NCI-H2029 (cell line): Measurements from ENCODE around the gene MFAP2.
"Not testable (repeated sequence)": the region's sequence is repeated elsewhere in the genome, so short reads cannot be mapped to it uniquely, and the experiment has no call there.

Experiments
- DNase-seq: peaks from one replicate; lab custom pipeline; 2025; lab: John Stamatoyannopoulos, UW

Gene MFAP2

GRCh38 chr1:16979475-16980327, 719 bp downstream of the MFAP2 start:
- DNase-seq = no peak

- DNase-seq = no peak
These were observed 1.6 kb downstream of the MFAP2 start for GRCh38 chr1:16978567-16979474.

DNA sequence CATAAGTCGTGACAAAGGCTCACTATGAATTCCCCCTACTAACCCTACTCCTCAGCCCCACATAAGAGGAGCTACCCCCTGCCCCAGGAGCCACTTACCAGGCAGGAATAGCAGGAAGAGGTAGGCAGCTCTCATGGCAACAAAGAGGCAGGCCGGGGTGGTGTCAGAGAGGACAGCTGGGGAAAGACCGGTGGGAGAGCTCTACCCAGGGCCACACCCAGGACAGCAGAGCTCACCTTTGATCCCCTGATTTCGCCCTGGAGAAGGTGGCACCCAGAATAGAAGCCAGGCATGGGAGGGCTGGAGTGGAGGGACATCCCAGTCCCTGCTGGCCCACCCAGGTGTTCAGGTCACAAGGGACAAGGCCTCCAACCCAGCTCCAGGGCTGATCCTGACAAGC, 2.3 kb downstream of the MFAP2 start:
- DNase-seq = no peak

DNA sequence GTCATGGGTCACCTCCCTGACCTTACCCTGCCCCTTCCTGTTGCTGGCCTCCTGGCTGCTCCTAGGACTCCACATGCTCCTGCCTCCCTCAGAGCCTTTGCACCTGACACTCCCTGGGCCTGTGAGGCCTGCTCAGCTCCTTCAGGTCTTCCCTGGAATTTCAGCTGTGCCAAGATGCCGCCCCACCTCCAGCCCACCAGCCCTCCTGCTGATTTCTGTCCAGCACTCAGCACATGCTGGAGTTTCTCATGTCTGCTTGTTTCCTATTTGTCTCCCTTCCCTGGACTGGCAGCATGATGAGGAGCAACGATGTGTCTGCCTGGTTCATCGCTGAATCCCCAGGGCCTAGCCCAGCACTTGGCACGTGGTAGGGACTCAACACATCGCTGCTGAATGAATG, 3.0 kb downstream of the MFAP2 start:
- no peak for DNase-seq

- DNase-seq = no peak
These were observed 3.5 kb downstream of the MFAP2 start for GRCh38 chr1:16976966-16977365.

DNA sequence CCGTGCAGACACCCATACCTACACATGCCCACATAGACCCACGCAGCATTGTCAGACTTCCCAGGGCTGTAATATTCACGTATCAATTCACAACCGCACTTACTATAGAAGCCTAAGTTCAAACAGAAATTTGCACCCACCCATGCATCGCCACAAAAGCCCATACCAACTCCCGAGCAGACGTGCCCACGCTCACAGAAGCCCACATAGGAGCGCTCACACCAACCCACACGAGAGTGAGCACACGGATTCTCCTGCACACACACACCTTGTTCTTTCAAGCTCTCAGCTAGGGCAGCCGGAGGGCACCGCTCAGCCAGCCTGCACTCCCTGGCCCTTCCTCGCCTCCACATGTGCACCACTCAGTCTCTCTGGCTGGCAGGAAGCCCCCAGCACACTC, 4.6 kb downstream of the MFAP2 start:
- DNase-seq = no peak

GRCh38 chr1:16975211-16975610, 5.2 kb downstream of the MFAP2 start:
- DNase-seq = no peak

DNA sequence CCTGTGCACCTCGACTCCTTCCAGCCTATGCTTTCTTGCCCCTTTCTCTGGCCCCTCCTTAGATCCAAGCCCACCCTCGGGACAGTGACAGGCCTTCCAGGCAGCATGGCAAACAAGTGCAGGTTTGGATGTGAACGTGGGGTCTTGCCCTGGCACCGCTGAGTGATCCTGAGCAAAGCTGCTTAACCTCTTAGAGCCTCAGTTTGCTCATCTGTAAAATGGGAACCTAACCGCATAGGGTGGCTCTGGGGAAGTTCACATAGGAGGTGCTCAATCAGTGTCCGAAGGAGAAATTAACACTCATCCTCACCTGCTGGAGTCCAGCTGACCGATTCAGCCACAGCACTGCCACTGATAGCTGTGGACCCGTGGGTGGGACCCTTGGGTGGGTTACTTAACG, 7.2 kb downstream of the MFAP2 start:
- no peak for DNase-seq

DNA sequence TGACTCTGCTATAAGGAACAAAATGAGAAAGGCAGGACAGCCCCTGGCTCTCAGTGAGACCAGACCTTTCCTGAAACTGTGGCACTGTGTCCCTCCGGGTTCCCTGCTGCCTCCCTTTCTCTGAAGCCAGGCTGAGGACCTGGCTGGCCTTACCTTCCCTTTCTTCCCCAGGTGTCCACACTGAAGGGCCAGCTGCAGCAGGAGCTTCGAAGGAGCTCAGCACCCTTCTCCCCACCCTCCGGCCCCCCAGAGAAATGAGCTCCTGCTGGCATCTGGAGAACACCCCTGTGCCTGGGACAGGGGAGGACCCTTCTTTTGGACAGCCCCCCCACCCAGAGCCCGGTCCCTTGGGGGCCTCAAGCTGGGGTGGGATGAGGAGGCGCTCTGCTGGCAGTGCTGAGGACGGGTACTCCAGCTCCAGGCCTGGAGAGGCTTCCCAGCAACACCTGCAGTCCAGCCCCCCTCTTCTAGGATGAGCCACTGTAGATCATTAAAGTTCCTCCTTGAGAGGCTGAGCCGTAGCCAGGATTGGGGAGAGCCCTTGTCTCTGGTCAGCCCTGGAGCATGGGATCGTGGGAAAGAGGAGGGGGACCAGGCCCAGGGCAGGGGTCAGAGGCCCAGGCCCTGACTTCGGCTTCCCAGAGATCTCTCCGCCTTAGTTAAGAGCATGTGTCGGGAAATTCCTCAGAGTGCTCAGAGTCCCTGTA, 8.1 kb downstream of the MFAP2 start:
- DNase-seq = no peak

- peak; percentile 80 for DNase-seq
These were observed 8.9 kb downstream of the MFAP2 start for GRCh38 chr1:16971341-16972188.

DNA sequence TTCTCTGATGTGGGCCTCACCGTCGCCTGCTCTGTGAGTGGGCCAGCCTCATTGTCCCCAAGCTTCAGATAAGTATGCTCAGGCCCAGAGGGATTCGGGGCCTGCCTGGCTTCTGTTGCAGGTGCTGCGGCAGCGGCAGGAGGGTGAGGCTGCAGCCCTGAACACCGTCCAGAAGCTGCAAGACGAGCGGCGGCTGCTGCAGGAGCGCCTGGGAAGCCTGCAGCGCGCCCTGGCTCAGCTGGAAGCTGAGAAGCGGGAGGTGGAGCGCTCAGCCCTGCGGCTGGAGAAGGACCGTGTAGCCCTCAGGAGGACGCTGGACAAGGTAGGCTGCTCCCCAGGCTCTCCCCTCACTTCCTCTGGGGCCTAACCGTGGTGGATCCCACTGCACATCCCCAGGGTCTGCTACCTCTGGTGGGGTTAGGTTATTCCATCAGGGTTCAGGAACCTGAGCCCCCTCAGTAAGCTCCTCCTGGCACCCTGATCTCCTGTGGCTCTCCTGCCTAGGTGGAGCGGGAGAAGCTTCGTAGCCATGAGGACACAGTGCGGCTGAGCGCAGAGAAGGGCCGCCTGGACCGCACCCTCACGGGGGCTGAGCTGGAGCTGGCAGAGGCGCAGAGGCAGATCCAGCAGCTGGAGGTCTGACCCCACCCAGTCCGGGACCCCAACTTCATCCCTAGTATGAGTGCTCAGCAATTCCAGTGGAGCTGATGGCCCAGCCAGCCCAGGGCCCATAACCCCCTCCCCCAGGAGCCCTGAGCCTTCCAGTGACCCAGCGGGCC, 10.1 kb downstream of the MFAP2 start:
- no peak for DNase-seq

- DNase-seq = no peak
These were observed 10.8 kb downstream of the MFAP2 start for GRCh38 chr1:16969651-16970050.

- DNase-seq = no peak
These were observed 11.3 kb downstream of the MFAP2 start for GRCh38 chr1:16969057-16969611.

DNA sequence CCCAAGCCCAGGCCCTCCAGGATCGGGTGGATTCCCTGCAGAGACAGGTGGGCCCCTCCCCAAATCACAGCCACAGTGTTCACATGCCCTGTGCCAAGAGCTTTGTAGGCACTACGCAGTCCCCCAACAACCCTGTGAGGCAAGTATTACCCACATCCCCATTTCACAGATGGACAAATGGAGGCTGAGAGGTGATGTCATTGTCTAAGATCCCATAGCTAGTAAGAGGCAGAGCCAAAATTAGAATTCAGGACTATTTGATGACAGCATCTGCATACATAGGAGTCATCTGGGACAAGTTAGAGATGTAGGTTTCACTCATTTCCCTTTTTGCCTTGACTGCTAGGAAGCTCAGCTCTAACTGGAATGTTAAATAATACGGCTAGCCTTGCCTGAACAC, 12.0 kb downstream of the MFAP2 start:
- no peak for DNase-seq

GRCh38 chr1:16967962-16968361, 12.5 kb downstream of the MFAP2 start:
- DNase-seq = no peak

DNA sequence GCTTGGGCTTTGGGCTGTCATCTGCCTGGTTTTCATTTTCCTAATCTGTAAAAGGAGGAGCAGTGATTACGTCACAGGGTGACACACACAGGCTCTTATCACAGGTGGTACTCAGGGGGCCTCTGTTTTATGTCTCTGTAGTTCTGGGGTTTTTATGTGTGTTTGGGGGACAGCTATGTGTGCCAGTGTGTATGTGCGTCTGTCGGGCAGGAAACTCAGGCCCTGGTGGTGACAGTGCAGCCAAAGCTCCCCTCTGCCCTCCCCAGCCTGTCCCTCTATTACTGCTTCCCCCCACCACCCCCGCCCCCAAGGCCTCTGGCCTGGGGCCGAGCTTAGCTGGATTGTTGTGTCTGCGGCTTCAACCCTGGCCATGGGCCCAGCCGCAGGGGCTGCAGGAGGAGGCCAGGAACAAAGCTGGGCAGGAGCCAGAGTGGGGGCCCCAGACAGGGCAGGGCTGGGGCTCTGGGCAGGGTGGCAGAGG, 13.3 kb downstream of the MFAP2 start:
- DNase-seq = peak; percentile 52

- no peak for DNase-seq
These were observed 14.1 kb downstream of the MFAP2 start for GRCh38 chr1:16966282-16966681.

DNA sequence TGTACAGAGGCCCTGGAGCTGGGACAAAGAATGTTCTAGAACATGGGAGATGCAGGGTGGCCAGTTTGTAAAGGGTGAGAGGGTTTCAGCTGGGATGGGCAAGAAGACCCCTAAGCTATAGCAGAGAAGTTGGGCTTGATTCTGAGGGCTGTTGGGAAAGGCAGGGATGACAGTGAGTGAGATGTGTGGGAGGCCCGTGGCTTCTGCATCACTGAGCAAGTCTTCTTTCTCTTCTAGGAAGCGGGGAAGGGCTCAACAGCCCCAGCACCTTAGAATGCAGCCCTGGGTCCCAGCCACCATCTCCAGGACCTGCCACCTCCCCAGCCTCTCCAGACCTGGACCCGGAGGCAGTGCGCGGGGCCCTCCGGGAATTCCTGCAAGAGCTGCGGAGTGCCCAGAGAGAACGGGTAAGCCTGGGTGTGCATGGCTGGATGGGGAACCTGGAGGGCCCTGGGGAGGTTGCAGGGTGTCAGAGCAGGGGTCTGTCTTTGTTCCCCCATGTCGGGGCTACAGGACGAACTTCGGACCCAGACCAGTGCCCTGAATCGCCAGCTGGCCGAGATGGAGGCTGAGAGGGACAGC, 14.8 kb downstream of the MFAP2 start:
- no peak for DNase-seq

DNA sequence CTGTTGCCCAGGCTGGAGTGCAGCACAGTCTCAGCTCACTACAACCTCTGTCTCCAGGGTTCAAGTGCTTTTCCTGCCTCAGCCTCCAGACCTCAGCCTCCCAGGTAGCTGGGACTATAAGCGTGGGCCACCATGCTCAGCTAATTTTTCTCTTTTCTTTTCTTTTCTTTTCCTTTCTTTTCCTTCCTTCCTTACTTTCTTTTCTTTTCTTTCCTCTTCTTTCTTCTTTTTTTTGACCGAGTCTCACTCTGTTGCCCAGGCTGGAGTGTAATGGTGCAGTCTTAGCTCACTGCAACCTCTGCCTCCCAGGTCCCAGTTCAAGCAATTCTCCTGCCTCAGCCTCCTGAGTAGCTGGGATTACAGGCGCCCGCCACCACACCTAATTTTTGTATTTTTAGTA, 16.3 kb downstream of the MFAP2 start:
- not testable (repeated sequence) for DNase-seq
